ENCODE data around the gene ZNF441. TPM values are rescaled to one million over a fixed set of nuclear protein-coding genes. Genes with fewer than 3 reads are reported as not detected.

ZNF441 gene
- total RNA-seq, 4 donors from 2014 or later = 1.1 to 7.6 (median 2.9) TPM

DNA sequence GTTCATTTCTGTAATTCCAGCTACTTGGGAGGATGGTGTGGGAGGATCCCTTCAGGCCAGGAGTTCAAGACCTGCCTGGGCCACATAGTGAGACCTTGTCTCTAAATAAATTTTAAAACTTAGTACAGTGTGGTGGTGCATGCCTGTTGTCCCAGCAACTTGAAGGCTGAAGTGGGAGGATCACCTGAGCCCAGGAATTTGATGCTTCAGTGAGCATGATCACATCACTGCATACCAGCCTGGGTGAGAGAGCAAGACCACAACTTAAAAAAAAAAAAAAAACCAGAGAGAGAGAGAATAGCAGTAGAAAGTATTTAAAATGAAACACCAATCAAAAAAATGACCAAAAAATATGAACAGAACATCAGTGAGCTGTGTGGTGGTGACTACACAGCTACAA is 20.9 kb upstream of the ZNF441 start:
- Histone ChIP-seq H3K4me3 (no peak overlapping the region), H3K27ac (no peak overlapping the region), H3K4me1 (no peaks in the 10 kb centered on the region), H3K36me3 (no peaks in the 10 kb centered on the region), H3K27me3 (no peaks in the 10 kb centered on the region), H3K9me3 (no peaks in the 10 kb centered on the region)
- no peak for ATAC-seq
- TF ChIP-seq, protein P1, sequence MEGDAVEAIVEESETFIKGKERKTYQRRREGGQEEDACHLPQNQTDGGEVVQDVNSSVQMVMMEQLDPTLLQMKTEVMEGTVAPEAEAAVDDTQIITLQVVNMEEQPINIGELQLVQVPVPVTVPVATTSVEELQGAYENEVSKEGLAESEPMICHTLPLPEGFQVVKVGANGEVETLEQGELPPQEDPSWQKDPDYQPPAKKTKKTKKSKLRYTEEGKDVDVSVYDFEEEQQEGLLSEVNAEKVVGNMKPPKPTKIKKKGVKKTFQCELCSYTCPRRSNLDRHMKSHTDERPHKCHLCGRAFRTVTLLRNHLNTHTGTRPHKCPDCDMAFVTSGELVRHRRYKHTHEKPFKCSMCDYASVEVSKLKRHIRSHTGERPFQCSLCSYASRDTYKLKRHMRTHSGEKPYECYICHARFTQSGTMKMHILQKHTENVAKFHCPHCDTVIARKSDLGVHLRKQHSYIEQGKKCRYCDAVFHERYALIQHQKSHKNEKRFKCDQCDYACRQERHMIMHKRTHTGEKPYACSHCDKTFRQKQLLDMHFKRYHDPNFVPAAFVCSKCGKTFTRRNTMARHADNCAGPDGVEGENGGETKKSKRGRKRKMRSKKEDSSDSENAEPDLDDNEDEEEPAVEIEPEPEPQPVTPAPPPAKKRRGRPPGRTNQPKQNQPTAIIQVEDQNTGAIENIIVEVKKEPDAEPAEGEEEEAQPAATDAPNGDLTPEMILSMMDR (IDR thresholded peaks at IDR 0.05 in 4 of 5, conservative IDR thresholded peaks at IDR 0.05 in 1 of 5) = no peak
- no peak for TF ChIP-seq POLR2A (IDR thresholded peaks at IDR 0.05)
- in situ Hi-C loops (cut with MboI; ENCODE audit: low sequenced_read_pairs in 4 of 4) (no loop called here), intact Hi-C loops (cut with DNase I; ENCODE audit: low total_unique reads) (no loop called here)
- no peak for DNase-seq

DNA sequence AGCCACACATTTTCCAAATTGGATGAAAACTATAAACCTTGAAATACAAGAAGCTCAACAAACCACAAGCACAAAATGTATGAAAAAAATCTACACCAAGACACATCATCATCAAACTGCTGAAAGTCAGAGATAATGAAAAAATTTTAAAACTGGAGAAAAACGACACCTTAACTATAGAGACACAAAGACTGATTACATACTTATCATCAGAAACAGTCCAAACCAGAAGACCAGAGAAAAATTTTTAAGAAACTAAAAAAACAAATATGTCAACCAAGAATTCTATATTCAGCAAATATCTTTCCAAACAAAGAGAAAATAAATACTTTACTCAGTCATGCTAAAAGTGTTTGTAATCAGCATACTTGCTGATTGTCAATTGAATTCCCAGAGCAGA is 19.5 kb upstream of the ZNF441 start:
- Histone ChIP-seq H3K4me3 (no peak overlapping the region), H3K27me3 (peaks cover 0 to under 1% (median 0%) of the 10 kb centered on the region in 3 donors), H3K36me3 (no peaks in the 10 kb centered on the region), H3K4me1 (no peaks in the 10 kb centered on the region), H3K9me3 (peaks cover 0 to 4% (median 0%) of the 10 kb centered on the region in 3 donors), H3K27ac (no peak overlapping the region)
- TF ChIP-seq POLR2A (IDR thresholded peaks at IDR 0.05) = no peak
- TF ChIP-seq, protein P1 (IDR thresholded peaks at IDR 0.05 in 4 of 5, conservative IDR thresholded peaks at IDR 0.05 in 1 of 5) = no peak
- ATAC-seq = no peak
- in situ Hi-C loops (cut with MboI; ENCODE audit: low sequenced_read_pairs in 4 of 4) (no loop called here), intact Hi-C loops (cut with DNase I; ENCODE audit: low total_unique reads) (no loop called here)
- no peak for DNase-seq

DNA sequence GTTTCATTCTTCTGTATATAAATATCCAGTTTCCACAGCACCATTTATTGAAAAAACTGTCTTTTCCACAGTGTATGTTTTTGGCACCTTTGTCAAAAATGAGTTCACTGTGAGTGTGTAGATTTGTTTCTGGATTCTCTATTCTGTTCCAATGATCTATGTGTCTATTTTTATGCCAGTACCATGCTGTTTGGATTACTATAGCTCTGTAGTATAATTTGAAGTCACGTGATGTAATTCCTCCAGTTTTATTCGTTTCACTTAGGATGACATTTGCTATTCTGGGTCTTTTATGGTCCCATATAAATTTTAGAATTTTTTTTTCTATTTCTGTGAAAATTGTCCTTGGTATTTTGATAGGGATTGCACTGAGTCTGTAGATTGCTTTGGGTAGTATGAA is 17.0 kb upstream of the ZNF441 start:
- H3K9me3 ChIP-seq = peaks cover 0 to 5% (median 0%) of the 10 kb centered on the region in 3 donors
- H3K36me3 ChIP-seq = no peaks in the 10 kb centered on the region
- TF ChIP-seq POLR2A (IDR thresholded peaks at IDR 0.05) = no peak
- TF ChIP-seq, protein P1 (IDR thresholded peaks at IDR 0.05 in 4 of 5, conservative IDR thresholded peaks at IDR 0.05 in 1 of 5) = no peak
- H3K27me3 ChIP-seq = peaks cover 0 to 3% (median 0%) of the 10 kb centered on the region in 3 donors
- no peak for ATAC-seq
- no peak overlapping the region for H3K27ac ChIP-seq
- no peak for DNase-seq
- H3K4me1 ChIP-seq = no peaks in the 10 kb centered on the region
- intact Hi-C loops (cut with DNase I; ENCODE audit: low total_unique reads) (no loop called here), in situ Hi-C loops (cut with MboI; ENCODE audit: low sequenced_read_pairs in 4 of 4) (no loop called here)
- no peak overlapping the region for H3K4me3 ChIP-seq

DNA sequence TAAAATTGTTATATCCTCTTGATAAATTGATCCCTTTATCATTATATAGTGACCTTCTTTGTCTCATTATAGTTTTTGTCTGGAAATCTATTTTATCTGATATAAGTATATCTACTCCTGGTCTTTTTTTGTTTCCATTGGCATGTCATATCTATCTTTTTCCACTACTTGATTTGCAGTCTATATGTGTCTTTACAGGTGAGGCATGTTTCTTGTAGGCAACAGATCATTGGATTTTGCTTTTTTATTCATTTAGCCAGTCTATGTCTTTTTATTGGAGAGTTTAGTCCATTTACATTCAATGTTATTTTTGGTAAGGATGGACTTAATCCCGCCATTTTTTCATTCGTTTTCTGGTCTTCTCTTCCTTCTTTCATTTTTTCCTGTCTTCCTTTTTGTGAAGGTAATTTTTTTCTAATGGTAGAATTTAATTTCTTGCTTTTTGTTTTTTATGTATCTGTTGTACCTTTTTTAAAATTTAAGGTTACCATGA is 14.5 kb upstream of the ZNF441 start:
- Histone ChIP-seq H3K27ac (no peak overlapping the region), H3K36me3 (no peaks in the 10 kb centered on the region), H3K4me3 (no peak overlapping the region), H3K9me3 (peaks cover 0 to 5% (median 0%) of the 10 kb centered on the region in 3 donors), H3K4me1 (no peaks in the 10 kb centered on the region), H3K27me3 (peaks cover 0 to 3% (median 0%) of the 10 kb centered on the region in 3 donors)
- in situ Hi-C loops (cut with MboI; ENCODE audit: low sequenced_read_pairs in 4 of 4) (no loop called here), intact Hi-C loops (cut with DNase I; ENCODE audit: low total_unique reads) (no loop called here)
- ATAC-seq (no peak), DNase-seq (no peak)
- TF ChIP-seq POLR2A (IDR thresholded peaks at IDR 0.05) = no peak
- TF ChIP-seq, protein P1 (IDR thresholded peaks at IDR 0.05 in 4 of 5, conservative IDR thresholded peaks at IDR 0.05 in 1 of 5) = no peak

DNA sequence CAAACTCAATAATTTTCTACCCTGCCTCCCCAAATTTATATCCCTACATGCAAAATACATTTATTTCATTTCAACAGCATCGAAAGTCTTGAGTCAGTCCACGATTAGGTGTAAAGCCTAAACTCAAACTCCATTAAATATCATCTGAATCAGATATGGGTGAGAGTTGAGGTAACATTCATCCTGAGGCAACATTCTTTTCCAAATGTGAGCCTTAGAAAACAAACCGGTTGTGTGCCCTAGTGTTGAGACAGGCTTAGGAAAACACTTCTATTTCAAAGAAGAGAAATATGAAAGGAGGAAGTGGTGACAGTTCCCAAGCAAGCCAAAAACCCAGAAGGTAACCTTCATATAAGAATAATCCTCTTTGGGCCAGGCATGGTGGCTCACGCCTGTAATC is 12.1 kb upstream of the ZNF441 start:
- H3K4me1 ChIP-seq = no peaks in the 10 kb centered on the region
- no peak overlapping the region for H3K4me3 ChIP-seq
- no peak for TF ChIP-seq POLR2A (IDR thresholded peaks at IDR 0.05)
- TF ChIP-seq, protein P1 (IDR thresholded peaks at IDR 0.05 in 4 of 5, conservative IDR thresholded peaks at IDR 0.05 in 1 of 5) = no peak
- in situ Hi-C loops (cut with MboI; ENCODE audit: low sequenced_read_pairs in 4 of 4) = no loop called here
- DNase-seq = no peak
- no peak for ATAC-seq
- no peak overlapping the region for H3K27ac ChIP-seq
- H3K27me3 ChIP-seq = peaks cover 0 to 3% (median 0%) of the 10 kb centered on the region in 3 donors
- intact Hi-C loops (cut with DNase I; ENCODE audit: low total_unique reads) = no loop called here
- H3K36me3 ChIP-seq = no peaks in the 10 kb centered on the region
- peaks cover 0 to 5% (median 0%) of the 10 kb centered on the region in 3 donors for H3K9me3 ChIP-seq
